Germinal center (tissue), 1 donor: ENCODE results near the gene FBXO44.

Source experiments
- DNase-seq: peaks from one replicate; pipeline ENCODE4 v3.0.0; 2012; ENCODE audit warnings: mixed read lengths, low spot score

FBXO44 gene

GRCh38 chr1:11708554-11709350 lies 54.1 kb downstream of the FBXO44 start:
- no peak for DNase-seq

GRCh38 chr1:11711490-11711889 lies 56.8 kb downstream of the FBXO44 start:
- no peak for DNase-seq

GRCh38 chr1:11712285-11712684 lies 57.6 kb downstream of the FBXO44 start:
- DNase-seq = no peak
